Melanocyte of skin (primary cell): ENCODE results near the gene MZT2A. TPM values are rescaled to one million over a fixed set of nuclear protein-coding genes. Genes with fewer than 3 reads are reported as not detected.

ENCODE experiments used
- total RNA-seq, 2 donors: library from RNA; depleted of rRNA; stranded (reverse); fragments of >200 nt; gene quantifications; 2 replicates each; pipeline ENCODE4 v1.2.3, GENCODE V29; 2012

MZT2A gene
- 10 to 100 TPM; 43.4 to 67.6 TPM for total RNA-seq

GRCh38 chr2:131492015-131492417 lies at the start of gene MZT2A:
Gene MZT2A, minus strand, starts transcription at chr2:131492397. Its CDS starts 21 bp downstream, at chr2:131492376.

GRCh38 chr2:131527131-131528001 lies 35.2 kb upstream of the MZT2A start, which contains the start of gene CCDC74A:
Gene CCDC74A, plus strand, starts transcription at chr2:131527888. Its CDS starts 83 bp downstream, at chr2:131527971.

GRCh38 chr2:131475831-131476230 lies 16.4 kb downstream of the MZT2A start, which contains the start of gene TUBA3D:
Gene TUBA3D, plus strand, starts transcription at chr2:131476119. Its CDS starts 81 bp downstream, at chr2:131476200.

Other genes starting within 250 kb of the MZT2A start
- gene RAB6D, start 128.2 kb downstream of the MZT2A start, total RNA-seq: under 1 TPM in 1 of 2 donors, not detected in 1; under 0.01 TPM
- not detected for gene TUBA3D, start 16.3 kb downstream of the MZT2A start, total RNA-seq
- 1 to 10 TPM; 4.8 to 7.0 TPM for gene CCDC74A, start 35.5 kb upstream of the MZT2A start, total RNA-seq